HFF-Myc (cell line): ENCODE results near the gene KRT85.
"Not testable (repeated sequence)": the region's sequence is repeated elsewhere in the genome, so short reads cannot be mapped to it uniquely, and the experiment has no call there.

Experiments
- DNase-seq: peaks from one replicate; pipeline ENCODE4 v3.0.0-alpha.2; 2011; ENCODE audit warnings: low read depth; ENCODE audit errors: extremely low read depth
- H3K4me3 ChIP-seq: replicated peaks from 2 replicates; pipeline ENCODE4 v1.5.1; 2011; ENCODE audit warnings: low read depth, mild to moderate bottlenecking, control low read depth, low read length
- TF ChIP-seq, protein P1 (sequence below): IDR thresholded peaks from 2 replicates; pipeline ENCODE4 v1.5.1; 2012; ENCODE audit warnings: mild to moderate bottlenecking, low read depth, low read length, control low read depth; ENCODE audit errors: missing control alignments

KRT85 gene

DNA sequence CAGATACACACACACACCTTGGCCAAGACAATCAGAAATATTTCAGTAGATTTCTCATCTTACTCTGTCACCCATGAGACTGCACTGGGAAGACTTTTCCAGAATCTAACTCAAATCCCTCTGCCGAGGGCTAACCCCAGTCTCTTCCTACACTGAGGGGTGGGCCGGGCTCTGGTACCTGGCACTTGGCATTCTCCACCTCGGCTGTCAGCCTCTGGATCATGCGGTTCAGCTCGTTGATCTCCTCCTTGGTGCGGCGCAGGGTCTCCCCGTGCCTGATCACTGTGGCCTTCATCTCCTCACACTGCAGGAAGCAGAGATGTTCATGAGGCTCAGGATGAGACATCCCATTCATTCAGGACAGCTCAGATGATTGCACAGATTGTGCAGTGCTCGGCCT lies 51.0 kb downstream of the KRT85 start:
- no peak for DNase-seq
- TF ChIP-seq, protein P1, sequence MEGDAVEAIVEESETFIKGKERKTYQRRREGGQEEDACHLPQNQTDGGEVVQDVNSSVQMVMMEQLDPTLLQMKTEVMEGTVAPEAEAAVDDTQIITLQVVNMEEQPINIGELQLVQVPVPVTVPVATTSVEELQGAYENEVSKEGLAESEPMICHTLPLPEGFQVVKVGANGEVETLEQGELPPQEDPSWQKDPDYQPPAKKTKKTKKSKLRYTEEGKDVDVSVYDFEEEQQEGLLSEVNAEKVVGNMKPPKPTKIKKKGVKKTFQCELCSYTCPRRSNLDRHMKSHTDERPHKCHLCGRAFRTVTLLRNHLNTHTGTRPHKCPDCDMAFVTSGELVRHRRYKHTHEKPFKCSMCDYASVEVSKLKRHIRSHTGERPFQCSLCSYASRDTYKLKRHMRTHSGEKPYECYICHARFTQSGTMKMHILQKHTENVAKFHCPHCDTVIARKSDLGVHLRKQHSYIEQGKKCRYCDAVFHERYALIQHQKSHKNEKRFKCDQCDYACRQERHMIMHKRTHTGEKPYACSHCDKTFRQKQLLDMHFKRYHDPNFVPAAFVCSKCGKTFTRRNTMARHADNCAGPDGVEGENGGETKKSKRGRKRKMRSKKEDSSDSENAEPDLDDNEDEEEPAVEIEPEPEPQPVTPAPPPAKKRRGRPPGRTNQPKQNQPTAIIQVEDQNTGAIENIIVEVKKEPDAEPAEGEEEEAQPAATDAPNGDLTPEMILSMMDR: no peak
- H3K4me3 ChIP-seq: no peak overlapping the region

DNA sequence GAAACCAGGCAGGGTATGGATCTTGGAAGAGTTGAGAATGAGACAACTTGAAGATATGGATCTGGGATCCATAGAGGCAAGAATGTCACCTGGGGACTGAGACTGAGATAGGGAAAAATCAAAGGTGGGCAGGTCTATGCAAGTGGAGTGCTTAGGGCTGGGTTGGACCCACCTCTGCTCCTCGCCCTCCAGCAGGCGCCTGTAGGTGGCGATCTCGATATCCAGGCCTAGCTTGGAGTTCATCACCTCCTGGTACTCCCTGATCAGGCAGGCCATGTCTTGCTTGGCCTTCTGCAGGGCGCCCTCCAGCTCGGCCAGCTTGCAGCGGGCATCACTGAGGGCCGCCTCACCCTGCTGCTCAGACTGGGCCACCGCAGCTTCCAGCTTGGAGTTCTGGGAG lies 51.6 kb downstream of the KRT85 start:
- DNase-seq, H3K4me3 ChIP-seq: not testable (repeated sequence)
- TF ChIP-seq, protein P1: peak; percentile 50

DNA sequence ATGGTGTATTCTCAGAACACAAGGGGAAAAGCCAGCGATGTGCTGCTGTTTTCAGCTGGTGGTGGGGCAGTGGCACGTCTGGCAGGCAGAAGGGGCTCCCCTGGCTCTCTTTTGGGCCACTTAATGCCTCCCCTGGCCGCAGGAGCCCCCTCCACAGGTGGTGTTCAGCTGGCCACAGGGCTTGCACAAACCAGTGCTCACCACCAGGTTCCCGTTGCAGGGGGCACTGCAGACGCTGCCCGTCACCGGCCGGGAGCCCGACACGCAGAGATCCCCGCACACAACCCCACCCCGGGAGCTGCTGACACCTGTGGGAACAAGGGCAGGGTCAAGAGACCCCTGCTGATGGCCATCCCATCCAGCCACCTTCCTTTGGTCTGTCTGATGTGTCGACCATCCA lies 52.8 kb downstream of the KRT85 start:
- TF ChIP-seq, protein P1: no peak
- DNase-seq: no peak
- H3K4me3 ChIP-seq: no peak overlapping the region

DNA sequence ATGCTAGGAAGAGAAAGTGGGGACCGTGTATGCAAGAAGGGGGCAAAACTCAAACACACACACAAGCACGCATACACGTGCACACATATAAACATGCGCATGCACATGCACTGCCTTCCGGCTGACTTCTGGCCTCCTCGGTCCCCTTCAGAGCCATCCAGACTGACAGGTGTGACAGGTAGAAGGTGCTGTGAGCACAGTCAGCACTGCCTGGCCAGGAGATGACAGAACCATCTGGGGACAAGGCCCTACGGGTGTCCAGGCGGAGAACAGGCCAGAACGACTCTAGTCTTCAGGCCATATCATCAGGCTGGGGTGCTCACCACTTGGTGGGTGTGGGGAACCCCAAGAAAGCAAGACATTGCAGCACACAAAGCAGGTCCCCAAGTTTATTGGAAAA lies 53.4 kb downstream of the KRT85 start:
- no peak for DNase-seq
- TF ChIP-seq, protein P1: no peak

DNA sequence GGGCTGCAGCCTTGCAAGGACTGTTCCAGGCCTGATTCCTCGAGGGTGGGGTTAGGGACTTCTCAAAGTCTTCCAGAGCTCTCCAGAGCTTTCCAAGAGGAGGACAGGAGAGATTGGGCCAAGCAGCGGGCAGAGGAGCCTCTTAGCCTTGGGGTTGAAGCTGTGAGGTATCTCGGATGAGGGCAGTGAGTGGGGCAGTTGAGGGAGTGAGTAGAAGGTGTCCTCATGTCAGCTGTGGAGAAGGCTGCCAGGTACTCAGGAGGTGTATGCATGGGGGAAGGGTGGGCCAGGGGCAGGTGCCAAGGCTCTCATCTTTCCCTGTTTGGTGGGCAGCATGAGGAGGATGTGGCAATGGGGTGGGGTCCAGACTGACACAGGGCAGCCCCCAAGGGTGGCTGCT lies 53.8 kb downstream of the KRT85 start:
- no peak overlapping the region for H3K4me3 ChIP-seq
- TF ChIP-seq, protein P1: no peak
- no peak for DNase-seq

More for the DNA sequence above, 53.4 kb downstream of the KRT85 start:
- H3K4me3 ChIP-seq: no peak overlapping the region

DNA sequence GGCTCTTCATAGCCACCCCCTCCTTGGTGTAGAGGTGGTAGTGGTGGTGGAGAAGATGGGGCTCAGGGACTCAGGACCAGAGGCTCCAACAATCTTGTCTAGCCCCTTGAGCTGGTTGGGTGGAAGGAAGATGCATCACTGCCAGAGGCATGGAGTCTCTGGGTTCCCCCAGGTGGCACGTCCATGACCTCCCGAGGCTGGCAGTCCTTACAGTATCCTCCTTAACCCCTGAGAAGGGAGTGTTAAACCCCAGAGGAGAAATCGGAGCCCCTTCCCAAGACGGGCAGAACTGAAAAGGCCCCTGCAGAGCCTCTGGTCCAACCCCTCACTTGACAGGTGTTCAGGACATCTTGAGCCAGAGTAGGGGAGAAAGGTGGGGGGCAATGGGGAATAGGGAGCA lies 55.2 kb downstream of the KRT85 start:
- no peak for DNase-seq
- TF ChIP-seq, protein P1: no peak
- no peak overlapping the region for H3K4me3 ChIP-seq

DNA sequence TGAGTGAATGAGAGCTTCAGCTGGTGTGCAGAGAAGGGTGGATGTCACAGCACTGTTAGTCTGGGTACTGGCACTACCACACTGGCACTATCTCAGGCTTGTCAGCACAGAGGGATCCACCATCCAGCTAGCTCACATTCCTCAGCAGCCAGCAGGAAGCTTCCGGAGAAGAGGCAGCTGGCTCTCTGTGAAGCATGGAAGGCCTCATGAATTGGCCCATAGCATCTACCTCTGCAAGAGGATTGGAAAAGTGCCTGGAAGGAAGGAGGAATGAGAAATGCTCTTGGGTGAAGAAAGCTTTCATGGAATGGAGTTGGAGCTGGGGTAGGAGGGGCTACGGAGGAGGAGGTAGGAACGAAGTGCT lies 56.0 kb downstream of the KRT85 start:
- no peak for DNase-seq

More for the DNA sequence above, 56.0 kb downstream of the KRT85 start:
- TF ChIP-seq, protein P1: no peak
- no peak overlapping the region for H3K4me3 ChIP-seq
